GM19025 (cell line): Measurements from ENCODE around the gene SV2A.
"Not testable (repeated sequence)": the region's sequence is repeated elsewhere in the genome, so short reads cannot be mapped to it uniquely, and the experiment has no call there.

Source experiments
- ATAC-seq: cut with Tn5 transposase; IDR thresholded peaks from one replicate; pipeline ENCODE4 v1.9.1; 2021; ENCODE audit warnings: mild to moderate bottlenecking, low read depth, moderate library complexity; ENCODE audit not compliant: unreplicated experiment

The SV2A gene

DNA sequence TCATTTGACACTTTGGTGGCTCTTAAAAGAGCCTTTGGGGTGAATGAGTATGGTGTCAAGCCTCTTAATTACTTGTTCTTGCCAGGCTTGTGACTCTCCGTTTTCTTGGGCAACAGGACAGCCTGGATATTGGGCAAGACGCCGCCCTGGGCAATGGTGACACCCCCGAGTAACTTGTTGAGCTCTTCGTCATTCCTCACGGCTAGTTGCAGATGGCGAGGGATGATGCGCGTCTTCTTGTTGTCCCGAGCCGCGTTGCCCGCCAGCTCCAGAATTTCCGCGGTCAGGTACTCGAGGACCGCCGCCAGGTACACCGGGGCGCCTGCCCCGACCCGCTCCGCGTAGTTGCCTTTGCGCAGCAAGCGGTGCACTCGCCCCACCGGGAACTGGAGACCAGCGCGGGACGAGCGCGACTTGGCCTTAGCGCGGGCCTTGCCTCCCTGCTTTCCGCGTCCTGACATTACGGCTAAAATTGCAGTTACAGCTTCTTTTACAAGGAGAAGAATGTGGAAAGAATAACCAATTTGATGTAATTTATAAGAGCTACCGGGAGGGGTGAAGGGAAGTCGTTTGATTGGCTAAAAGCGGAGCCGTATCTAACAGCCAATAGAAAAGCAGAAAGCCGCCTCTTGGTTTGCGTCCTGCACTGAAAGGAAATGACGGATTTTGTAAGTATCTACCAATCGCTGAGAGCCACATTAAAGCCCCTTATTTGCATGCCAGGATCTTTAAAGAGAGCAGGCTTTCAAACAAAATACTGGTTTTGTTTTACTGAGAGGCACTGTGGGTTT lies 30.0 kb downstream of the SV2A start:
- peak; percentile 38 for ATAC-seq

DNA sequence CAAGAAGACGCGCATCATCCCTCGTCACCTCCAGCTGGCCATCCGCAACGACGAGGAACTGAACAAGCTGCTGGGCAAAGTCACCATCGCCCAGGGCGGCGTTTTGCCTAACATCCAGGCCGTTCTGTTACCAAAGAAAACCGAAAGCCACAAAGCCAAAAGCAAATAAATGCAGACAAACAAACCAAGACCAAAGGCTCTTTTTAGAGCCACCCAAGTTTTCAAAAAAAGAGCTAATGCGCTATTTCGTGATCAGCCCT lies 30.5 kb downstream of the SV2A start:
- ATAC-seq: not testable (repeated sequence)

DNA sequence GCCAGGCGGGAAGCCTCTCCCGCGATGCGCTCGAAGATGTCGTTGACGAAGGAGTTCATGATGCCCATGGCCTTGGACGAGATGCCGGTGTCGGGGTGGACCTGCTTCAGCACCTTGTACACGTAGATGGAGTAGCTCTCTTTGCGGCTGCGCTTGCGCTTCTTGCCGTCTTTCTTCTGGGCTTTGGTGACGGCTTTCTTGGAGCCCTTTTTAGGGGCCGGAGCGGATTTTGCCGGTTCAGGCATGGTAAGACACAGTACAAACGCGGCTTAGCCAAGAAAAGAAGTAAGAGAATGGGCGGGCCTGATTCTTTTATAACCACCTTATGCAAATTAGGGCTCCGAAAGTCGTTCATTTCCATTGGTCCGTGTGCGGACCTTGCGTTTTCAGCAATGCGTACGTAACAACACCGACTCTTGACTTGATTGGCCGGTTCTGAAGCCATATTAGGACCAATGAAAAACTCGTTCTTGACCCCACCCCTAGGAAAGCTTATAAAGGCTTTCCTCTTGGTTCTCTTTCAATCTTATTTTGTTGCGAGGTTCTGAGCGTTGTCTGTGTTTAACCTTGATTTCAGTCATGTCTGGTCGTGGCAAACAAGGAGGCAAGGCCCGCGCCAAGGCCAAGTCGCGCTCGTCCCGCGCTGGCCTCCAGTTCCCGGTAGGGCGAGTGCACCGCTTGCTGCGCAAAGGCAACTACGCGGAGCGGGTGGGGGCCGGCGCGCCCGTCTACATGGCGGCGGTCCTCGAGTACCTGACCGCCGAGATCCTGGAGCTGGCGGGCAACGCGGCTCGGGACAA lies 31.0 kb downstream of the SV2A start:
- ATAC-seq: peak; percentile 59

DNA sequence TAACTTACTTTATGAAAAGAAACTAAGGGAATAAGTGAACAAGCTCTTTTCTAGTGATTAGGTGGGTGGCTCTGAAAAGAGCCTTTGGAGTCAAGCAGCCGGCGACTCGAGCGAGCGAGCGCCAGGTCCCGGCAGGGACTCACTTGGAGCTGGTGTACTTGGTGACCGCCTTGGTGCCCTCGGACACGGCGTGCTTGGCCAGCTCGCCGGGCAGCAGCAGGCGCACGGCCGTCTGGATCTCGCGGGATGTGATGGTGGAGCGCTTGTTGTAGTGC lies 31.6 kb downstream of the SV2A start:
- not testable (repeated sequence) for ATAC-seq

DNA sequence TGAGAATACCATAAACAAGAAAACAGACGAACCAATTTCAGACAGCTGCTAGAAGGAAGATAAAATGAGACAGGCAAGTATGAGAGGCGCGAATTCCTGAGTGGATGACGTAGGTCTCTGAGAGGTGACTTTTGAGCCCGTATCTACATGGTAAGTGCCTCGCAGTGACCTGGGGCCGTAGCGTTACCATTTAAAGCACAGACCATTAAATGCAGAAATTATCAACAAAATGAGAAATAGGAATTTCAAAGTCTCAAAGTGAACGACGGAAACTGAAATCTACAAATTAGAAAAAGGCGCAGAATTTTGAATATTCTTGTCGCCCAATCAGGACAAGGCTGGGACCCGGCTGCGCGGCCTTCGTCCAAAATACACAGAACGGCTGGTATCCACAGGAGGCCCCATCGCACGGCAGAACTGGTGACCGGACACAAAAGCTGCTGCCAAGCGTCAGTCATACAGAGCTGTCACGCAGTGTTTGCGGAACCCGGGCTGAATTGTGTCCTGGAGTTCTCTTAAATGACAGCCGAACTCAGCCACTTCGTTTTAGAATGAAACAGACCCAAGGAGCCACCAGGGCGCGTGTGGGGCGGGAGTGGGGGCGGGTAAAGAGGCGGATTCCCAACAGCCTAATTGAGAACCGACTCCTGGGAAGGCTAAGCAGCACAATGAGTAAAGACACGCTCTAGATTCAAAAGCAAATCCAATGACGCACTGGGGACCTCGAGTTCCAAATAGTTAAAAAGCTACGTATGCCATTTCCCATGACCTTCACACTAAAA lies 32.1 kb downstream of the SV2A start:
- no peak for ATAC-seq

DNA sequence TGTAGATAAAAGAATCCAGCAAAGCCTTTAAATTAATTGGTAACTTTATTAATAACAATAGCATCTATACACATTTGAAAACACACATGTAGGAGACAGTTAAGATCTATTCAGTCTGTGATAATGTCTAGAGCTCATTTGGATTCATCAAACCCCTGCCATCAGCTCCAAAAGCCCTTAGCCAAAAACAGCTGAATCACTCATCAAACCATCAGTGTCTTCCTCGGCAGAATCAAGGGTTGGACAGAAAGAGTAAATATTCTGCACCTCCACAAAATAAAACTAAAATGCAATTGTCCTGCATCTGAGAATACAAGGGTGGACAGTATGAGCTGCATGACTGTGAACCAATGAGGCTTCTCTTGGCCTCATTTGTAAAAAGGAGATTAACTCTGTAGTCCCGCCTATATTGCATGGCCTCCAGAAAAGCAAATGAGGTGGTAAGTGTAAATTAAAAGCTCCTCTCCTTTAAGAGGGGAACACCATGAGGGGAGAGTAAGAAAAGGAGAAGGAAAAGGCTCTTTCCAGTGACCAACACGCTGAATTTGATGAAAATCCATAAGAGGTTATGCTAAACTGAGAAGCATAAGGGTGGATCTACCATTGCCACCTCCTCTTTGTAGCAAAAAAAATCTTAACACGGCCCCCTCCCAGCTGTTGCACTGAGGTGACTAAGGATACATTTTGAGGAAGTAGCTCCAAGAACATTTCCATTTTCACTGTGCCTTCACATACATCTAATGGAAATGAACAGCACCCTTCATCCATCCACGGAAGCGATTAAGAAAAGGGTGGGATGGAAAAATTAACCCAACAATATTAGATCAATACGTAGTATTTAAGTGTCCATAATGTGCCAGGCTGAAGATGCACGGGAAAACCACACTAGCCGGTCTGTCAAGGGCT lies 33.0 kb downstream of the SV2A start:
- no peak for ATAC-seq

DNA sequence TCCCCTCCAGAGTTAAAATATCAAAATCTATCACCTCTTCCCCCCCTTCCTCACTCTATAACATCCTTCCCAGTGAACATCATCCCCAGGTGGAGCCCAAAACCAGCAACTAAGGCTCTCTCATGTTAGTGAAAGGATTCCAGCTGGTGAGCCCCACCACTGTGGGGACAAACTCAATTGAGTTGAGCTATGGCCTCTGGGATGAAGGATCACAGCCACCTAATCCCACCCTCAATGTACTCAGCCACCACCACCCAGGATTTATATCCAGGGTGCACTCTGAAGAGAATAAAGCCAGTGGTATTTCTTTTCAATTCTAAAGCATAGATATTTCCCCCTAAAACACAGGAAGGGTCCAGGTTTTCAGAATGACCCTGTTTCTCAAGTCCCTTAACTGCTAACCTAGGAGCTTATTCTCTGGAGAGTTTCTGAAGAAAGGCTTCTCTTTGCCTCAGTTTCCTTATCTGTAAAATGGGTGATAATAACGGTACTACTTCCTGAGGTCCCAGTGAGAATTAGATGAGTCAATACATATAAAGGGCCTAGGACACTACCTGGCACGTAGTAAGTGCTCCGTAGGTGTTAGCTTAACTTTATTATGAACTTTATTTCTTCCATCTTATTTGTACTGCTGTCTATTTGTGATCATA lies 33.9 kb downstream of the SV2A start:
- ATAC-seq: no peak

DNA sequence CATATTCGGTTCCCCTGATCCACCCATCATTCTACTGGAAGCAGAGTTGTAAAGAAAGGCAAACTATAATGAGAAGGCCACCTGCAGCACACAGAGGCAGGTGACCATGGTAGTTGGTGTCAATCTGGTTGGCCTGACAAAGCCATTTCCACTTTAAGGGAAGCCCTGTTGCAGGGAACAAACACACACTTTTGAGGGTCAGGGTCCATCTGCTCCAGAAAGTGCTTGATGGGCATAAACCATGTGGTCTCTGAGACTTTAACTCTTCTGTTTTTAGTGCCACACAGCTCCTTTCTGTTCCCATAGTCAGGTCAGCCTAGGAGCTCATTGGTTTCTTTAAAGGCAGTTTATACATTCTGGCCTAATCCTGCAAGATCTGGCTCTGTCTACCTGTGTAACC lies 35.8 kb downstream of the SV2A start:
- no peak for ATAC-seq

DNA sequence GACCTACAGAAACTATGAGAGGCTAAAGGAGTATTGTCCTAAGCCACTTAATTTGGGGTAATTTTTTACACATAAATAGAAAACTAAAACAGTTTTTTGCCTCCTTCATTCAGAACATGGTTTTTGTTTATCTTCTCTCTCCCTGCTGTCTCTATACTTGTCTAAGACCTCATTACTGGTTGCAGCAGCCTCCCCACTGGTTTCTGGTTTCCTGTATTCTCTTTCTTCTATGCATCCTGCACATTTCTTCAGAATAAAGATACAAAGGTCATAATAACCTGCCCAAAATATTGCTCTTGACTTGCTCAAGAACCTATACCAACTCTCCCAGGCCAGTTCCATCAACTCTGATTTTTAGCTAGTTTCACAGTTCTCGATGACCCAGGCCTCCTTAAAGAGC lies 38.1 kb downstream of the SV2A start:
- ATAC-seq: no peak

DNA sequence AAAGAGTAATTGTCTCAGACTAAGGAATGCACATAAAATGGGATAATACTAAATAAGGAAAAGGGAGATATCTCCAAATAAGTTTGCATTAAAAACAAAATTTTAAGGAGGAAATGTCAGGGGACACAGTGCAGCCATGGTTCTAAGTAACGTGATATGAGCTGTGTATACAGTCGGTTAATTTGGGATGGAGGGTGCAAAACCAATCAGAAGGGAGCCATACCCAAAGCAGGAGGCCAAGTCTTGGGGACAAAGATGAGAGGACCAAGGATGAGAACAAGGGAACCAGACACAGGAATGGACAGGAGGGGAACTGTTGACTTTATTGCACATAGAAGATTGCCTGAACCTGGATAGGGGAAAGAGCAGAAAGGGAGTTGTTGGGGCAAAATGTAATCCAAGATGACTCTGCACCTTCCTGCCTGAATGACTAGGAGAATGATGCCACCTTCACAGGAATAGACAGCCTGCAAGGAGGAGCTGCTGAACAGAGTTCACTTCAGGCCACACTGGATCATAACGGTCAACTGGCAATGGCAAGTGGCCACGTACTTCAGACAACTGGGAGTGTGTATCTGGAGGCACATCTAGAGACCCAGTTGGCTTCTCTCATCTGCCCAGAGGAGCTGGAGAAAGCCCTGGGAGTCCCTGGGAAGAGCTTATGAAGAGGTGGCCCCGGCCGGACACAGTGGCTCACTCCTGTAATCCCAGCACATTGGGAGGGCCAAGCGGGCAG lies 40.3 kb downstream of the SV2A start:
- ATAC-seq: no peak

DNA sequence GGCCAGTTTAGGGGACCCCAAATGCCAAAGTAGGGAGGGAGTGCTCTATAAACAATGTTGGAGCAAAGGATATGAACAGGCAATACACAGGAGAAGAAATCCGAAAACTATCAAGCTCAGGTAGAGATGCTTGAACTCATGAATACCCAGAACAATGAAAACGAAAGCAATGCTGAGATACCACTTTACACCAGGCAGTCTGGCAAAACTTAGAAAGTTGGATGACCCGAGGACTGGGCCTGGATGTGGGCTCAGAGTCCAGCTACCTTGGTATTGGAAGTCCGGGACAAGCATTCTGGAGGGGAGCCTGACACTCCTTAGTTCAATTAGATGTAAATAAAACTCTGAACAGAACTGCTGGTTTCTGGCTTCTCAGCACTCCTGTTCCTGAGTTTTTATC lies 44.6 kb downstream of the SV2A start:
- ATAC-seq: not testable (repeated sequence)

DNA sequence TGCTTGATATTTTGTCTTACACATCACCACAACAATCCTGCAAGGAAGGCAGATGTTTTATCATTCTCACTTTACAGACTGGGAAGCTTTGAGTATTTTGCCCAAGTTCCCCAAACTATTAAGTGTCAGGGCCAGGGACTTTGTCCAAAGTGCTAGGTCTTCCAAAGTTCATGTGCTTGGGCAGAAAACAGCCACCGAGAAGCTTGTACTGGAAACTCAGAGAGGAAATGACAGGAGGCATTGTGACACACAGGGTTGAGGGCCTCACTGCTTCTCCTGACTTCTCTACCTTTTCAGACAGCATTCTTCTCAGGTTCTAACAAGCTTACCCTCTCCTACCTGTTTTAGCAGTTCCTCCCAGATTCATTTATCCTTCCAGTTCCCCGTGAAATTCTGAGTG lies 50.8 kb downstream of the SV2A start:
- not testable (repeated sequence) for ATAC-seq

DNA sequence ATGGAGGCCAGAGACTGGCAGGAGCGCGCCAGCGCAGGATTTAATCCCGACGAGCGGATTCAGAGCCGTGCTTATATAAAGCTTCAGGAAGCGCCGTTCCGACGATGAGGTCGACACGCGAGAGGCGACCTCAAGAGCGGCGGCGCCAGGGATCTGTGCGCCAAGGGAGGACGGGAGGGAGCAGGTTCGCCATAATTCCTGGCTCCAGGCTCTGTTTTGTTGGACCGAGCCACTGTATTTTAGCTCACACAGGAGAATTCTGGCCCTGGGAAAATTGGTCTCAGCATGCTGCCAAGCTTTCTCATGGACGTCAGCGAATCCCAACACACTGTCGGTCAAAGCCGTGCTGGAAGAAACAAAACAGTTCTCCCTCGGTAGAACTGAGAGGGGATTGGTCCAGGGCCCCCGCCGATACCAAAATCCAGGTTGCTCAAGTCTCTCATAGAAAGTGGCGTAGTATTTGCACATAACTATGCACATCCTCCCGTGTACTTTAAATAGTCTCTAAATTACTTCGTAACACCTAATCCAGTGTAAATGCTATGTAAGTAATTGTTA lies 56.1 kb downstream of the SV2A start:
- ATAC-seq: not testable (repeated sequence)

DNA sequence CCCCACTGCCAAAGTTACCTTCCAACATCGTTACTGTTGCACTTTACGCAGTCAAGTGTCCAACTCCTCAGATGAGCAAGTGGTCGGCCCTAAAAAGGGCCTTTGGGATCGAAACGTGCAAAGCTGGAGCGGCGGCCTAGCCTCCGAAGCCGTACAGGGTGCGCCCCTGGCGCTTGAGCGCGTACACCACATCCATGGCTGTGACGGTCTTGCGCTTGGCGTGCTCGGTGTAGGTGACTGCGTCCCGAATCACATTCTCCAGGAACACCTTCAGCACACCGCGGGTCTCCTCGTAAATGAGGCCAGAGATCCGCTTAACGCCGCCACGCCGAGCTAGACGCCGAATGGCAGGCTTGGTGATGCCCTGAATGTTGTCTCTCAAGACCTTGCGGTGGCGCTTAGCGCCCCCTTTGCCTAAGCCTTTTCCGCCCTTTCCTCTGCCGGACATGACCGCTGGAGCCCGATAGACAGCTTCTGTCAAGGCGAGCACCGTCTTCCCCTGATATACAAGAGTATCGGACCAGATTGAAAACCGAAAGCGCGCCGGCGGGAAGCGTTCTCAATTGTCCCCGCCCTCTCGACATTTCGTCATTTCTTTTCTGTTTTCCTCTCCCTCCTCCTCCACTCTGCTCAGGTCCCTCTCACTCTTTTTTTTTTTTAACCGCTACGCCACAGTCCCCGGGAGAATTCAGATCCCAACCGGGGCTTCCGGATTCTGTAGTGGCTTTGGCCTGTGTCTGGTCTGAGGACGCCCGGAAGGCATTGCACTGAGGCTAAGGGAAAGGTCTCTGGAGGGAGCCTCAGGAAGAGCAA lies 56.8 kb downstream of the SV2A start:
- ATAC-seq: peak; percentile 56

DNA sequence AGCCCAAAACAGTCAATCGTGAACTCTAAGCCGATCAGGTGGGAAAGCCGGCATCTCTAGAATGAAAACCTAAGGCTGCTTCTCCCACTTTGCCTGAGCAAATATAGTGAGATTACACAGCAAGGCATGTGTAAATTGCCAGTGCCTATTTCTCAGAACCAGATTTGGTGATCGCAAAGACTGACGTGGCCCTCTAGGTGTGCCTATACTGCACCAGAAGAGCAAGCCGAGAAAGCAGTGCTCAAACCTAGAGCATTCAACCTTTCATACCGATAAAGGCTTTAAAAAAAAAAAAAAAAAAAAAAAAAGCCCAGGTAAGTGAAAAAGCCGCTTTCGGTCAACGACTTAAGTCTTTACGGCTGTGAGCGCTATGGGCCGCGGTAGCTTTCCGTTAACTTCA lies 57.4 kb downstream of the SV2A start:
- ATAC-seq: peak; percentile 2
